HG02870 (cell line): ENCODE results near the gene CDKL2.

Source experiments
- ATAC-seq: cut with Tn5 transposase; IDR thresholded peaks from one replicate; pipeline ENCODE4 v1.9.1; 2021; ENCODE audit warnings: mild to moderate bottlenecking, moderate library complexity; ENCODE audit not compliant: unreplicated experiment

CDKL2 gene

DNA sequence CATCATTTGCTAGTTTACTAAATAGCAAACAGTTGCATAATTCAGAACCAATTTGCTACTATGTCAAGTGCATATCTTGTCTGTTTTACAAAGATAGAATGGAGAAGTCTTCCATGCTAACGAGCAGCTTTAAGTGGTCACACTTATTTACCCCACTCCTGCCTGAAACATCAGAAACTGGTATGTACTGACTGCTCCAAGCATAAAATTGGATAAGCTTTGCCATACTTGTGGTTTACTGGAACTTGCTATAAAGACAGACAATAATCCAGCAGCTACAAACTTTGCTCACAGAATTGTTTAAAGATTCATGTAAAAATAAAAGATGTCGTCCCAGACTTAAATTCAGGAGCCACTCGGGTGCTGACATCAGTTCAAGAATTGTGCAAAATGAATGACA, 13.3 kb upstream of the CDKL2 start:
- no peak for ATAC-seq

GRCh38 chr4:75639124-75639695, 8.9 kb upstream of the CDKL2 start:
- ATAC-seq: no peak

DNA sequence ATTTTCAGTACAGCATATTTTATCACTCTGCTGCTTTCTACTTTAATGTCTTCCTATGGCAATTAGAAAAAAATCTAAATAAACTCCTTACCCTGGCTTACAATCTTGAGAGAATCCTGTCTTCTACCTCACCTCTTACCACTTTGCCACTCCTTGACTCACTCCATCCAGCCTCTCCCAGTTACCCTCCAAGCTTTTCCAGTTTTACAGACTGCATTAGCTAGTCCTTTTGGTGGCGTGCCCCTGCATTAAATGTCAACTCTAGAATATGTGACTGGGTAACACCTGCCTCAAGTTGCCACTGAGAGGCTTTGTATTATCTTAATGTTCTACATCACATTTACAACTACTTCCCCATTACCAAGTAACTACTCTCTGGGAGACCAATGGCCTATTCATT, 7.5 kb upstream of the CDKL2 start:
- ATAC-seq: no peak

DNA sequence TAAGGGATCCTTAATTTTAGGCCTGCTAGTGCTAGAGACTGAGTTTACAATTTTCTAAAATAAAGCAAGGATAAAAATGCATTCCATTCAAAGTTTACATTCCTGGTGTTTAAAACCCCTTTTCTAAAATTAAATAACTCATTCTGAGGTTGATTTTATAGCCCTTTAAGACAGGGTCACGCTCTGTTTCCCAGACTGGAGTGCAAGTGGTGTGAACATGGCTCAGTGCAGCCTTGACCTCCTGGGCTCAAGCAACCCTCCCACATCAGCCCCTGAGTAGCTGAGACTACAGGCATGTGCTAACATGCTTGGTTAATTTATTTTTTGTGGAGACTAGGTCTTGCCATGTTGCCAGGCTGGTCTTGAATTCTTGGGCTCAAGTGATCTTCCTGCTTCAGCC, 6.8 kb upstream of the CDKL2 start:
- ATAC-seq: no peak

DNA sequence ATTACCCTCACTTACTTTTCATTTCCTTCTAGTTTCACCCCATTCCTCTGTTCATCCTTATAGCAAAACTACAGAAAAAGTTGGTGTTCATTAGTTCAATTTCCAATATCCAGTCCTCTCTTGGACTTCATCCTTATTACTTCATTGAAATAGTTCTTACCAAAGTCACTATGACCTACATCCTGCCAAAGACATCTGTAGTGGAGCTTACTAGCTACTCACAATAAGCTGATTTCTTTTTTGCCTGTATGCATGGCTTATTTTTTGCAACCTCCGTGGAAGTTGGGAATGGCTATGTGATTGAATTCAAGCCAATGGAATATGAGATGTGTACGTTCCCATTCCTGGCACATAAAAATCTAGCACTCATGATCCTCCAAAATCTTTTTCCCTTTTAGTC, 4.6 kb upstream of the CDKL2 start:
- ATAC-seq: no peak

DNA sequence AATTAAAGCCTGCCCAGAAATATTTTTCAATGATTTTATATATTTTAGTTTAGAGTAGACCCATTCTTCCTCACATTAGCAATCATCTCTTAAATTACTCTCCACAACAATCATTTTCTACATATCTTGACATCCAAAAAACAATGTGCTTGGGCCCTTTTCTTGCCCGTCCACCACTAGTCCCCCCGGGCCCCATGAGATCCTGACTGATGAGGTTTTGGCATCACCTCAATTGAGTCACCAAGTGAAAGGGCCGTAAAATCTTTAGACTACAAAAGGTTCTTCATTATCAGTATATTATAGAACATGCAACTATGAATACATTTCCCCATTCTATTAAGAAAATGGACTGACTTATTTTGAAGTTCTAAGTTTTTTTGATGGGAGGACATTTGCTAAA, 4.0 kb upstream of the CDKL2 start:
- ATAC-seq: no peak

GRCh38 chr4:75633846-75634245, 3.5 kb upstream of the CDKL2 start:
- ATAC-seq: no peak

- ATAC-seq: no peak
Observed at GRCh38 chr4:75630937-75631329, 605 bp upstream of the CDKL2 start.

- no peak for ATAC-seq
Observed at GRCh38 chr4:75629239-75629638, 1.1 kb downstream of the CDKL2 start.

- no peak for ATAC-seq
Observed at GRCh38 chr4:75623026-75623425, 7.3 kb downstream of the CDKL2 start.

GRCh38 chr4:75621715-75622114, 8.6 kb downstream of the CDKL2 start:
- no peak for ATAC-seq

DNA sequence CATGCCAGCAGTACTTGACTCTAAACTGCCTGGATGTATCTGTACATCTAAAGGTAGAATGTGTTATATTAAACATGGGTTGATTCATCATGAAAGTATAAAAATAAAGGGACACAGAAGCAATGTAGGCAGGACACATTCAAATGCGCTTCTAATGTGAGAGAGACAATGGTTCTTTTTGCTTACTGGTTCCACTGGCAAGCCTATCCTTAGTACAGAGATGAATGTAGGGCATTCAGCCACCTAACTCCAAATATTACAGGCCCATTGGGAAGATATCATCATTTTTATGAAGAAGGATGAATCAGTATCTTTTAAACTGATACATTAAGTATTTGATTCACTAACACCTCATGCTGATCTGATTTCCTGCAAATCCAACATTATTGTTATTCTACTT, 18.0 kb downstream of the CDKL2 start:
- no peak for ATAC-seq

DNA sequence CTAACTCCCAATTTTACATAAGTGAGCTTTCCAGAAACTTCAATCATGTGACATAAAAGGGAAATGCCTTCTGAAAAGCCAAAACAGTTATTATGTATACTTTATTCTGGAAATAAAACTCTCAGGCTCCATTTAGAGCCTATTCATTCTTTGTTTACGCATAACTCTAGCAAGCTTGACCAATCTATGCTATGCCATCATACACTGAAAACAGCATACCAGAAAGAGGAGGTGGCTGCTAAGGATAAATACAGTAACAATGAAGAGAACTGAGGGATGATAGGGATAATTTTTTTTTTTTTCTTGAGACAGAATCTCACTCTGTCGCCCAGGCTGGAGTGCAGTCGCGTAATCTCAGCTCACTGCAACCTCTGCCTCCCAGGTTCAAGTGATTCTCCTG, 24.4 kb downstream of the CDKL2 start:
- ATAC-seq: no peak

GRCh38 chr4:75599647-75600046, 30.7 kb downstream of the CDKL2 start:
- ATAC-seq: no peak

DNA sequence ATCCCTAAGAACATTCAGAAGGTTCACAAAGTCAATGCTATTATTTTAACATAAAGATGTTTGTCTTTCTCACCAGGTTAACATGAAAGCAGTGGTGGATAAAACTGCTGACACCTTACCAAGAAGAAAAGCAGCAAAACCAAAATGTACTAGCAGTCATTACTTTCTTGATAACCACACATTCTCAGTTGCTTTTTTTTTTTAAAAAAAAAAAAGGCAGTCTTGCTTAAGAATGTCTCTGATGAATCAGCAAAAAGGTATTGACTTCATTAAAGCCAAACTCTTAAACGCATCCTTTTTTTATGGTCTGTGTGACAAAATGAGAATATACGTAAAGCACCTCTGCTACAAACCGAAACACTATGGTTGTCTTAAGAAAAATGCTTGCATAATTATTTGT, 31.9 kb downstream of the CDKL2 start:
- no peak for ATAC-seq

GRCh38 chr4:75596061-75596460, 34.3 kb downstream of the CDKL2 start:
- ATAC-seq: no peak

- ATAC-seq: no peak
Observed at GRCh38 chr4:75593393-75593792, 36.9 kb downstream of the CDKL2 start.

- ATAC-seq: no peak
Observed at GRCh38 chr4:75584067-75584466, 46.3 kb downstream of the CDKL2 start.

DNA sequence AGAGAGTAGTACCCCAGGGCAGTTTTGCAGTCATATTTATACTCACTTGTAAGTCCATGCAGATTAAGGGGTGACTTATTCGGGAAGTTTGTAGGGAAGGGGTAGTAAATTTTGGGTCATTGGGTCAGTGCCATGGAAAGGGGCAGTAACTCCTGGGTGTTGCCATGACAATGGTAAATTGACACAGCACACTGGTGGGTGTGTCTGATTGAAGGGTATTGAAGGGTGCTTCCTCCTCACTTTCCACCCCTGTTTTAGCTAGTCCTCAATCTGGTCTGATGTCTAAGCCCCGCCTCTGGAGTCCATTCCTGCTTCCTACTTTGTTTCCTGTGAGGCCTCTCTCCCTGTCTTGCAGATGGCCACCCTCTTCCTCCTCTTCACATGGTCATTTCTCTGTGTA, 62.6 kb downstream of the CDKL2 start:
- no peak for ATAC-seq

DNA sequence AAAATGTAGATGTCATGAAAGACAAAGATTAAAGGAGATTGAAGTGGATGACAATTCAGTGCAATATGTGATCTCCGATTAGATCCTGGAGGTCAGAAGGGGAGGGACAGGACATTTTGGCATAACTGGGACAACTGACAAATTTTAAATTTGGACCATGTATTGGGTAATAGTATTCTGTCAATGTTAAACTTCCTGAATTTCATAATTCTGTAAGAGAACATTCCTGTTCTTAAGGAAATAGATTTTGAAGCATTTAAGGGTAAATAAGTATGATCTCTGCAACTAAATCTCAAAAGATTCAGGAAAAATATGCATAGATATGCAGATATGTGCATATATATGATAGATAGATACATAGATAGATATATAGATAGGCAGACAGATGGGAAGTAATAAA, 63.4 kb downstream of the CDKL2 start:
- ATAC-seq: no peak

DNA sequence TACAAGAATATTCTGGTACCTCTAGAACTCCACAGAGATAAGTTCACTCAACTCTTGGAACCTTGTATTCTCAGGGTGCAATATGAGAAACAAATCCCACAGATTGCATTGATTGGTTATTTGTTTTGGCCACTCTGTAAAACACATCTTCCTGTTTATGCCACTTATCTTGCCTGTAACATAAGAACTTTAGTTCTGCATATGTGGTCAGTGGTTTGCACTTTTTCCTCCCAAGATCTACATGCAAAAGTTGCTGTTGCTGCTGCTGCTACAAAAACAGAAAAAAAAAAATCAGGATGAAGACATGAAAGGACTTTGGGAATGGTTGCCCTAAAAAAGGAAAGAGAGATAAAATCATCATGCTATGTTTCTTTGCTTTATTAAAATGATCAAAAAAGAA, 64.8 kb downstream of the CDKL2 start:
- no peak for ATAC-seq

DNA sequence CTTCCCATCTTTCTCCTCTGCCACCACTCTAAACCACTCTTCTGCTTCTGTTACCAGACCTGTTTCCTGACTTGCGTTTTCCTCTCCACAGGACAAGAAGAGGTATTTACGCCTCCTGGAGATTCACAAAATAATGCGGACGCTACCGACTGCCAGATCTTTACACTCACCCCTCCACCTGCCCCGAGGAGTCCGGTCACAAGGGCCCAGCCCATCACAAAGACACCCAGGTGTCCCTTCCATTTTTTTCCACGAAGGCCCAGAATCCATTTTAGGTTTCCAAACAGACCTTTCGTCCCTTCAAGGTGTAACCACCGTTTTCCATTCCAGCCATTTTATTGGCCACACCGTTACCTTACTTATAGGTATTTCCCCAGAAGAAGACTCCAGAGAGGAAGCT, 66.3 kb downstream of the CDKL2 start:
- ATAC-seq: no peak

- ATAC-seq: no peak
Observed at GRCh38 chr4:75561789-75562188, 68.5 kb downstream of the CDKL2 start.

GRCh38 chr4:75557696-75558095, 72.6 kb downstream of the CDKL2 start:
- no peak for ATAC-seq
